ENCODE measurements around the gene CCNL2.
"Not testable (repeated sequence)": the region's sequence is repeated elsewhere in the genome, so short reads cannot be mapped to it uniquely, and the experiment has no call there.

CCNL2 gene

DNA sequence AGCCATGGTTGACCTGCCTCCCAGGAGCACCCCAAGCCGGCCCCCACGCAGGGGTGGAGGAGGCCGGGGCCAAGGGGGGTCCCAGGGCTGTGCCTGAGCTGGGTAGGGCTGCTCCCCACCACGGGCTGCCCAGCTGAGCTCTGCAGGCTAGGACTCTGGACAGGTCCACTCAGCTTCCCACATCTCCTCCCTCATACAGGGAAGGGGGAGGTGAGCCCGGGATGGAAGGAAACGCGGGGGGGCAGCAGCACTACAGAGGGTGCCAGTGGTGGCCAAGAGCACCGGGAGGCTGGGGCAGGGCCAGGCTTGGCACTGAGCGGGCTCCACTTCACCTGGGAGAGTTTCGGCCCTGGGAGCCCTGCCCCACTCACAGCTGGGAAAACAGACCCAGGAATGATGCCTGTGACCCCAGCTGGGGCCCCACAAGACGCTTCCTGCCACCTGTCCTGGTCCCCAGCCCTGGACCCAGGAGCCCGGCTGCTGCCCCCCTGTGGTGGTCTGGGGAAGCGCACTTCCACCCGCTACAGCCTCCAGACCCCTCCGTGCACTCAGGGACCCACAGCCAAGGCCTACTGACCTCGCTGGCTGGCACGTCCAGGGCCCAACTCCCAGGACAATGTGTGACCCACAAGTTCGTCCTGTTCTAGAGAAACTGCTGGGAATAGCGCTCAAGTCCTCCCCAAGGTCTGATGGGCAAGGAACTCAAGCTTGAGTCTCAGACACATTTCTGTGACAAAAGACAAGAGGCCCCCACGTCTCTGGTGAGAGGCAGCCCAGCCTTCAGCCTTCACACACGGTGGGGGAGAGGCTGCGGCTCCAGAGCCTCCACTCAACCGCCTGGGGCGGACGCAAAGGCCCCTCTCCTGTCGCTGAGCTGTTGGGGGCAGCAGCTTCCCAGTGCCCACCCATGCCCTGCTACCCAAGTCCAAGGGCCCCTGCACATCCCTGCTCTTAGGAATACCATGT, 27.1 kb downstream of the CCNL2 start:
- H3K9me3 ChIP-seq (ENCODE audit: insufficient read depth, low read depth, low read length) = no peaks in the 10 kb centered on the region
- H3F3A ChIP-seq (ENCODE audit: low read depth) = no peaks in the 10 kb centered on the region
- peak overlapping the region; percentile 66 for H3K4me3 ChIP-seq (ENCODE audit: low read length, poor library complexity, severe bottlenecking)
- peak overlapping the region; percentile 99 for H3K4me2 ChIP-seq (ENCODE audit: low read depth, low read length, poor library complexity, severe bottlenecking)
- peaks cover 40% of the 10 kb centered on the region for H3K4me1 ChIP-seq (ENCODE audit: insufficient read depth, low read length, poor library complexity, severe bottlenecking)
- H3K79me2 ChIP-seq (ENCODE audit: insufficient read depth, low read length) = peaks cover 40% of the 10 kb centered on the region
- TF ChIP-seq, protein P1, sequence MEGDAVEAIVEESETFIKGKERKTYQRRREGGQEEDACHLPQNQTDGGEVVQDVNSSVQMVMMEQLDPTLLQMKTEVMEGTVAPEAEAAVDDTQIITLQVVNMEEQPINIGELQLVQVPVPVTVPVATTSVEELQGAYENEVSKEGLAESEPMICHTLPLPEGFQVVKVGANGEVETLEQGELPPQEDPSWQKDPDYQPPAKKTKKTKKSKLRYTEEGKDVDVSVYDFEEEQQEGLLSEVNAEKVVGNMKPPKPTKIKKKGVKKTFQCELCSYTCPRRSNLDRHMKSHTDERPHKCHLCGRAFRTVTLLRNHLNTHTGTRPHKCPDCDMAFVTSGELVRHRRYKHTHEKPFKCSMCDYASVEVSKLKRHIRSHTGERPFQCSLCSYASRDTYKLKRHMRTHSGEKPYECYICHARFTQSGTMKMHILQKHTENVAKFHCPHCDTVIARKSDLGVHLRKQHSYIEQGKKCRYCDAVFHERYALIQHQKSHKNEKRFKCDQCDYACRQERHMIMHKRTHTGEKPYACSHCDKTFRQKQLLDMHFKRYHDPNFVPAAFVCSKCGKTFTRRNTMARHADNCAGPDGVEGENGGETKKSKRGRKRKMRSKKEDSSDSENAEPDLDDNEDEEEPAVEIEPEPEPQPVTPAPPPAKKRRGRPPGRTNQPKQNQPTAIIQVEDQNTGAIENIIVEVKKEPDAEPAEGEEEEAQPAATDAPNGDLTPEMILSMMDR (conservative IDR thresholded peaks at IDR 0.05; ENCODE audit: low read length) = peak; percentile 86
- no peak for TF ChIP-seq EZH2phosphoT487 (IDR thresholded peaks at IDR 0.05; ENCODE audit: borderline replicate concordance)
- peak overlapping the region; percentile 16 for H3K9ac ChIP-seq (ENCODE audit: low read depth, low read length, poor library complexity, severe bottlenecking)
- no peaks in the 10 kb centered on the region for H3K36me3 ChIP-seq (ENCODE audit: insufficient read depth, low read length)
- peaks cover 26% of the 10 kb centered on the region for H4K20me1 ChIP-seq (ENCODE audit: insufficient read depth, low read length, poor library complexity, severe bottlenecking)
- H3K27me3 ChIP-seq (ENCODE audit: insufficient read depth, low read length, poor library complexity, severe bottlenecking) = no peaks in the 10 kb centered on the region
- H3K9me2 ChIP-seq (replicated peaks; ENCODE audit: low read depth, low read length) = no peaks in the 10 kb centered on the region
- no peak overlapping the region for H2AFZ ChIP-seq (ENCODE audit: low read length)

DNA sequence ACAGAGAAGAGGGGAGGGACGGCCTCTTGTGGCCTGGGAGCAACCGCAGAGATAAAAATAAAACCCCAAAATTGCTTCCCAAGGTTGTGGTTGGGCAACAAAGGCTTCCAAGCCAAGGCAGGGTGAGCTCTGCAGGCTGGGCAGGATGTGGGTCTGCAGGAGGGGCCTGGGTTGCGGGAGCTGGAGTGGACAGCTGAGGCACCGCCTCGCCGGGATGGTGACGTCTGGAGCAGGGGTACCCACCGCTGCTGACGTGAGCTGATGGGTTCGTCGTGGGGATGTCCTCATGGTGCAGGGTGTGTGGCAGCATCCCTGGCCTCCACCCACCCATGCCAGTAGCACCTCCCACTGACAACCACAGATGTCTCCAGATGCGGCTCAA, 27.8 kb downstream of the CCNL2 start:
- H3K4me3 ChIP-seq (ENCODE audit: low read length, poor library complexity, severe bottlenecking) = peak overlapping the region; percentile 66
- H3K4me2 ChIP-seq (ENCODE audit: low read depth, low read length, poor library complexity, severe bottlenecking) = peak overlapping the region; percentile 99
- no peak for TF ChIP-seq EZH2phosphoT487 (IDR thresholded peaks at IDR 0.05; ENCODE audit: borderline replicate concordance)
- TF ChIP-seq, protein P1 (conservative IDR thresholded peaks at IDR 0.05; ENCODE audit: low read length) = no peak
- H3K79me2 ChIP-seq (ENCODE audit: insufficient read depth, low read length) = peaks cover 34% of the 10 kb centered on the region
- no peaks in the 10 kb centered on the region for H3K9me2 ChIP-seq (replicated peaks; ENCODE audit: low read depth, low read length)
- peaks cover 33% of the 10 kb centered on the region for H3K4me1 ChIP-seq (ENCODE audit: insufficient read depth, low read length, poor library complexity, severe bottlenecking)
- H3K9me3 ChIP-seq (ENCODE audit: insufficient read depth, low read depth, low read length) = no peaks in the 10 kb centered on the region; the same call in 1 of the 2 replicates
- no peaks in the 10 kb centered on the region for H3K36me3 ChIP-seq (ENCODE audit: insufficient read depth, low read length)
- H3K9ac ChIP-seq (ENCODE audit: low read depth, low read length, poor library complexity, severe bottlenecking) = peak overlapping the region; percentile 16
- H2AFZ ChIP-seq (ENCODE audit: low read length) = no peak overlapping the region
- no peaks in the 10 kb centered on the region for H3K27me3 ChIP-seq (ENCODE audit: insufficient read depth, low read length, poor library complexity, severe bottlenecking)
- H4K20me1 ChIP-seq (ENCODE audit: insufficient read depth, low read length, poor library complexity, severe bottlenecking) = peaks cover 26% of the 10 kb centered on the region
- no peaks in the 10 kb centered on the region for H3F3A ChIP-seq (ENCODE audit: low read depth)

DNA sequence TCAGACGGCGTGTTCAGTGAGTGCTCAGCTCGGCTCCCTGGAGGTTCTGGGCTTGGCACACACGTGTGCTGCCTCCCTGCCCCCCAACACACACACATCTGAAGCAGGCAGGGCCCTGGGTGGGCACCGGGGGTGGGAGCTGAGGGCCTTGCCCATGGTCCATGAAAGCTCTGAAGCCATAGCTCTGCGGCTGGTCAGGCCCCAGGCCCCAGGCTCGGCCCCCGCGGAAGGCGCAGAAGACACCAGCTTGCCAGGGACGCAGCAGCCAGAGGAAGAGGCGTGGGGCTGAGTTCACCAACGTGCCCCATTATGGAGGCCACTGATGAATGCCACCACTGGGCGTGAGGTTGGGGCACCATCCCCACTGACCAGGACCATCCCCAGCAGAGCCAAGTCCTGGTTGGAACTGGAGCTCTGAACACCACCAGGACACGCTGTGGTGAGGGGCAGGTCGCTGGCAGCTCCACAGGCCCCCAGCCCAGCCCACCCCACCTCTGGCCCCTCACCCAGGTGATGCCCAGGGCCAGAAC, 28.3 kb downstream of the CCNL2 start:
- no peak overlapping the region for H3K9ac ChIP-seq (ENCODE audit: low read depth, low read length, poor library complexity, severe bottlenecking)
- TF ChIP-seq, protein P1 (conservative IDR thresholded peaks at IDR 0.05; ENCODE audit: low read length) = no peak
- no peak for TF ChIP-seq EZH2phosphoT487 (IDR thresholded peaks at IDR 0.05; ENCODE audit: borderline replicate concordance)
- peak overlapping the region; percentile 99 for H3K4me2 ChIP-seq (ENCODE audit: low read depth, low read length, poor library complexity, severe bottlenecking)

DNA sequence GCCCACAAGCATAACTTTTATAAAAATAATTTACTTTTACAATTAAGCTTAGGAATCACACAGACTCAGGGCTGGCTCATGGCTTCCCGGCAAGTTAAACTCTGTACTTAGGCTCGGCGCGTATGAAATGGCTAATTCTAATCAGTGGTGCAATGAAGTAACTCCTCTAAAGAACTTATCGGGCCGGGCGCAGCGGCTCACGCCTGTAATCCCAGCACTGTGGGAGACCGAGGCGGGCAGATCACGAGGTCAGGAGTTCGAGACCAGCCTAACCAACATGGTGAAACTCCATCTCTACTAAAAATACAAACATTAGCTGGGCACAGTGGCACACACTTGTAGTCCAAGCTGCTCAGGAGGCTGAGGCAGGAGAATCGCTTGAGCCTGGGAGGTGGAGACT, 29.0 kb downstream of the CCNL2 start:
- not testable (repeated sequence) for H3F3A ChIP-seq (ENCODE audit: low read depth); H2AFZ ChIP-seq (ENCODE audit: low read length); H3K9me2 ChIP-seq (replicated peaks; ENCODE audit: low read depth, low read length); H3K4me2 ChIP-seq (ENCODE audit: low read depth, low read length, poor library complexity, severe bottlenecking); H3K9ac ChIP-seq (ENCODE audit: low read depth, low read length, poor library complexity, severe bottlenecking); H3K36me3 ChIP-seq (ENCODE audit: insufficient read depth, low read length); H3K9me3 ChIP-seq (ENCODE audit: insufficient read depth, low read depth, low read length); H3K27me3 ChIP-seq (ENCODE audit: insufficient read depth, low read length, poor library complexity, severe bottlenecking); H3K4me3 ChIP-seq (ENCODE audit: low read length, poor library complexity, severe bottlenecking)
- H4K20me1 ChIP-seq (ENCODE audit: insufficient read depth, low read length, poor library complexity, severe bottlenecking) = peaks cover 26% of the 10 kb centered on the region
- H3K79me2 ChIP-seq (ENCODE audit: insufficient read depth, low read length) = peaks cover 29% of the 10 kb centered on the region
- peaks cover 28% of the 10 kb centered on the region for H3K4me1 ChIP-seq (ENCODE audit: insufficient read depth, low read length, poor library complexity, severe bottlenecking)

More for the DNA sequence above, 28.3 kb downstream of the CCNL2 start:
- no peaks in the 10 kb centered on the region; the same call in 1 of the 2 replicates for H3K9me3 ChIP-seq (ENCODE audit: insufficient read depth, low read depth, low read length)
- peaks cover 29% of the 10 kb centered on the region for H3K79me2 ChIP-seq (ENCODE audit: insufficient read depth, low read length)
- peaks cover 26% of the 10 kb centered on the region for H4K20me1 ChIP-seq (ENCODE audit: insufficient read depth, low read length, poor library complexity, severe bottlenecking)
- H3K9me2 ChIP-seq (replicated peaks; ENCODE audit: low read depth, low read length) = no peaks in the 10 kb centered on the region
- no peaks in the 10 kb centered on the region for H3K27me3 ChIP-seq (ENCODE audit: insufficient read depth, low read length, poor library complexity, severe bottlenecking)
- no peak overlapping the region for H2AFZ ChIP-seq (ENCODE audit: low read length)
- no peak overlapping the region for H3K4me3 ChIP-seq (ENCODE audit: low read length, poor library complexity, severe bottlenecking)
- no peaks in the 10 kb centered on the region for H3F3A ChIP-seq (ENCODE audit: low read depth)
- peaks cover 28% of the 10 kb centered on the region for H3K4me1 ChIP-seq (ENCODE audit: insufficient read depth, low read length, poor library complexity, severe bottlenecking)
- H3K36me3 ChIP-seq (ENCODE audit: insufficient read depth, low read length) = no peaks in the 10 kb centered on the region
